Endodermal cell (in vitro differentiated cells): Measurements from ENCODE around the gene RASGRF2. TPM values are rescaled to one million over a fixed set of nuclear protein-coding genes. Genes with fewer than 3 reads are reported as not detected.

Source experiments
- DNase-seq: peaks from one replicate; pipeline ENCODE4 v3.0.0-alpha.2; 2017
- H3K27ac ChIP-seq: 2 replicates; pipeline ENCODE4 v1.5.1; 2013; ENCODE audit warnings: mild to moderate bottlenecking, low read depth, low read length, moderate library complexity
- H3K27me3 ChIP-seq: 2 replicates; pipeline ENCODE4 v1.6.1; 2013; ENCODE audit warnings: mild to moderate bottlenecking, low read length, moderate library complexity; ENCODE audit not compliant: insufficient read depth, control insufficient read depth, poor library complexity, severe bottlenecking
- H3K36me3 ChIP-seq: 2 replicates; pipeline ENCODE4 v1.7.0; 2013; ENCODE audit warnings: mild to moderate bottlenecking, low read length, moderate library complexity; ENCODE audit not compliant: control insufficient read depth, insufficient read depth
- H3K4me1 ChIP-seq: one replicate; pipeline ENCODE4 v1.7.0; 2013; ENCODE audit warnings: low read length; ENCODE audit not compliant: control insufficient read depth, insufficient read depth
- H3K4me3 ChIP-seq: 2 replicates; pipeline ENCODE4 v1.5.1; 2013; ENCODE audit warnings: mild to moderate bottlenecking, low read length, moderate library complexity
- H3K9ac ChIP-seq: 2 replicates; pipeline ENCODE4 v1.6.1; 2013; ENCODE audit warnings: mild to moderate bottlenecking, low read length, moderate library complexity; ENCODE audit not compliant: poor library complexity, severe bottlenecking; ENCODE audit errors: extremely low read depth
- H3K9me3 ChIP-seq: 2 replicates; pipeline ENCODE4 v1.6.1; 2013; ENCODE audit warnings: mild to moderate bottlenecking, low read length, moderate library complexity; ENCODE audit not compliant: control insufficient read depth
- H3K27ac Mint-ChIP-seq: 2 replicates; pipeline ENCODE4 v1.8.0; 2020; ENCODE audit warnings: mixed read lengths
- H3K27me3 Mint-ChIP-seq: 2 replicates; pipeline ENCODE4 v1.8.0; 2021; ENCODE audit warnings: mild to moderate bottlenecking, mixed read lengths; ENCODE audit not compliant: insufficient read depth
- H3K36me3 Mint-ChIP-seq: 2 replicates; pipeline ENCODE4 v1.8.0; 2020; ENCODE audit warnings: low read depth, mixed read lengths
- H3K4me1 Mint-ChIP-seq: 2 replicates; pipeline ENCODE4 v1.8.0; 2020; ENCODE audit warnings: mixed read lengths
- H3K4me3 Mint-ChIP-seq: 2 replicates; pipeline ENCODE4 v1.8.0; 2020; ENCODE audit warnings: mild to moderate bottlenecking, moderate library complexity, mixed read lengths
- H3K9me3 Mint-ChIP-seq: 2 replicates; pipeline ENCODE4 v1.8.0; 2020; ENCODE audit warnings: mild to moderate bottlenecking, mixed read lengths
- CTCF ChIP-seq: fragments of 200-600 bp; sonication (generic); conservative IDR thresholded peaks from 2 replicates; pipeline ENCODE4 v1.5.0; 2021; ENCODE audit warnings: antibody characterized with exemption, mild to moderate bottlenecking
- WGBS, 2 experiments: methylation state at CpG; one replicate each; pipeline versions ENCODE4 v1.1.5 to v1.1.7; 2013; ENCODE audit warnings: missing lambda C conversion rate in 2 of 2, mixed read lengths in 1 of 2; ENCODE audit not compliant: insufficient coverage in 1 of 2, insufficient read length in 1 of 2; 5-methylcytosine and 5-hydroxymethylcytosine counted together
- total RNA-seq, 2 donors: library from RNA; stranded (reverse); fragmentation: NEBNext Ultra II Directional in 1 of 2; extraction: Animal tissue kit (Norgen Biotek cat#: 25700) in 1 of 2; gene quantifications; 2 replicates in 1 of 2; 3 replicates in 1 of 2; pipeline ENCODE4 v1.2.1, GENCODE V29; 2021

Gene RASGRF2
- total RNA-seq, 2 donors from 2014 or later, result 0.64 to 14.4 TPM

DNA sequence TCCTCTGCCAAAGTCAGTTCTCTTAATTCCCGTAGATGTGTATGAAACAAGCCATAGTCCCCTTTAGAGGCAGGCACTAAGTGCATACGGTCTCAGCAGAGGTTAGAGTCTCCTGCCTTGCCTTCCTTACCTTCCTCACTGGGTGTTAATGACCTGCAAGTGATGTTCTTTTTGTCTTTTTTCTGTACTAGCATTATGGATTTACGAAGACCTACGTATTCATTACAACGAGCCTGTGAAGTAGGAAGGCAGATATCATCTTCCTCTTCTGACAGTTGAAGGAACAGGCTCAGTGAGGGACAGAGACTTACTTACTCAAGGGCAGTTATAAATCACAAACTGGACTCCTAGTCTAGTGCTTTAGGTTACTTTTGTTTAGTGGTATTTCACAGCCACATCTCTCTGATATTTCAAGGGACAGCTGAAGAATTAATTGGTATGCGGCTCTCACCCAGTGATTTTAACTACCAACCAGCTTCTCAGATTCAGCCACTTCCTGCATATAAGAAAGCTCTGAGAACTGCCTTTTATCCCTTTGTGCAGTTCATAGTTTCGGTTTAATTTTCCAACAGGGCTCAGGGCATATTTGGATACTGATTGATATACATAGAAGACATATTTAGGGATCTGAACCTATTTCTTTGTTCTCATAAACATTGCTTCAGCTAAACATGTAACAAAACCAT, 187.9 kb downstream of the RASGRF2 start:
- Histone ChIP-seq H3K9me3 (no peaks in the 10 kb centered on the region), H3K4me3 (no peak overlapping the region), H3K4me1 (peaks cover 3% of the 10 kb centered on the region), H3K36me3 (peaks cover 3% of the 10 kb centered on the region), H3K27ac (no peak overlapping the region), H3K27me3 (no peaks in the 10 kb centered on the region), H3K9ac (no peak overlapping the region)
- TF ChIP-seq CTCF, result no peak
- peaks cover 2% of the 10 kb centered on the region for H3K9me3 Mint-ChIP-seq
- peaks cover 13% of the 10 kb centered on the region for H3K4me1 Mint-ChIP-seq
- WGBS, 2 experiments, result 91 to 93% methylated on average over 5 to 7 of the region's 7 CpGs
- no peaks in the 10 kb centered on the region for H3K27me3 Mint-ChIP-seq
- H3K4me3 Mint-ChIP-seq, result no peak overlapping the region
- peaks cover 7% of the 10 kb centered on the region for H3K36me3 Mint-ChIP-seq
- no peak for DNase-seq
- no peak overlapping the region for H3K27ac Mint-ChIP-seq

DNA sequence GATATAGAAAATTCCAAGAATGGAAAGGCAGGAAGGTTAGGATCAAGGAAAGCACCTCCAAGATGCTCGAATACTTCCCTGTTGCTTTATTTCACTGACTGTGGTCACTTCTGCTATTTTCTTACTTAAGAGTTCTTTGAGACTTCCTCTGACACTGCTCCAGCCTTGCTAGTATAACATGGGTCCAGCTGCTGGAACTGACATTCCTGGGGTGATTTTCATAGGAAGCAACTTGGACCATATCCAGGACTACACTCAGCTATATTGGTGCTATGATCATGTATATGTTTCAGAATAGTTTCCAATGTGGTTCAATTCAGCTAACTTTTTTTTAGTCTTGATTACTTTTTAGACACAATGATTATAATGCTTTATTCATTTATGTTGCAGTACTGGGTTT, 191.4 kb downstream of the RASGRF2 start:
- no peak overlapping the region for H3K27ac ChIP-seq
- peaks cover 3% of the 10 kb centered on the region for H3K4me1 ChIP-seq
- H3K4me1 Mint-ChIP-seq, result peaks cover 5% of the 10 kb centered on the region
- no peak for DNase-seq
- H3K27ac Mint-ChIP-seq, result no peak overlapping the region
- no peak overlapping the region for H3K4me3 ChIP-seq
- no peaks in the 10 kb centered on the region for H3K27me3 Mint-ChIP-seq
- H3K36me3 ChIP-seq, result peaks cover 3% of the 10 kb centered on the region
- TF ChIP-seq CTCF, result no peak
- H3K9me3 ChIP-seq, result peaks cover 14% of the 10 kb centered on the region
- no peak overlapping the region for H3K9ac ChIP-seq
- peaks cover 11% of the 10 kb centered on the region for H3K36me3 Mint-ChIP-seq
- no peaks in the 10 kb centered on the region for H3K27me3 ChIP-seq
- 84 to 100% methylated on average over 1 of the region's 1 CpG for WGBS, 2 experiments
- no peak overlapping the region for H3K4me3 Mint-ChIP-seq
- peaks cover 19% of the 10 kb centered on the region for H3K9me3 Mint-ChIP-seq

DNA sequence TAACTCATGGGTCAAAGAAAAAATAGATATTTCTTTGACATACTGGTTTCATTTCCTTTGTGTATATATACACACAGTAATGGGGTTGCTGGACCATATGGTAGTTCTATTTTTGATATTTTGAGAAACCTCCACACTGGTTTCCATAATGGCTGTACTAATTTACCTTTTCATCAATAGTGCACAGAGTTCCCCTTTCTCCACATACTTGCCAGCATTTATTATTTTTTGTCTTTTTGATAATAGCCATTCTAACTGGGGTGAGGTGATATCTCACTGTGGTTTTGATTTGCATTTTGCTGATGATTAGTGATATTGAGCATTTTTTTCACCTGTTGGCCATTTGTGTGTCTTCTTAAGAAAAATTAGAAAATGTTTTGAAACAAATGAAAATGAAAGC, 194.6 kb downstream of the RASGRF2 start:
- Histone ChIP-seq H3K4me1 (peaks cover 3% of the 10 kb centered on the region), H3K9me3 (peaks cover 17% of the 10 kb centered on the region), H3K4me3 (no peak overlapping the region), H3K9ac (no peak overlapping the region), H3K36me3 (no peaks in the 10 kb centered on the region), H3K27ac (no peak overlapping the region), H3K27me3 (no peaks in the 10 kb centered on the region)
- peaks cover 22% of the 10 kb centered on the region for H3K9me3 Mint-ChIP-seq
- no peaks in the 10 kb centered on the region for H3K4me1 Mint-ChIP-seq
- TF ChIP-seq CTCF, result no peak
- H3K27ac Mint-ChIP-seq, result no peak overlapping the region
- no peaks in the 10 kb centered on the region for H3K27me3 Mint-ChIP-seq
- H3K4me3 Mint-ChIP-seq, result no peak overlapping the region
- DNase-seq, result no peak
- H3K36me3 Mint-ChIP-seq, result peaks cover 14% of the 10 kb centered on the region
